ENCODE results near the gene PDE1C. TPM values are rescaled to one million over a fixed set of nuclear protein-coding genes. Genes with fewer than 3 reads are reported as not detected.

The PDE1C gene
- 4.0 to 7.1 TPM (median 6.1 TPM) in 5 replicates for total RNA-seq (2022; extraction: Qiagen RNA extraction; ENCODE audit: low read depth)

DNA sequence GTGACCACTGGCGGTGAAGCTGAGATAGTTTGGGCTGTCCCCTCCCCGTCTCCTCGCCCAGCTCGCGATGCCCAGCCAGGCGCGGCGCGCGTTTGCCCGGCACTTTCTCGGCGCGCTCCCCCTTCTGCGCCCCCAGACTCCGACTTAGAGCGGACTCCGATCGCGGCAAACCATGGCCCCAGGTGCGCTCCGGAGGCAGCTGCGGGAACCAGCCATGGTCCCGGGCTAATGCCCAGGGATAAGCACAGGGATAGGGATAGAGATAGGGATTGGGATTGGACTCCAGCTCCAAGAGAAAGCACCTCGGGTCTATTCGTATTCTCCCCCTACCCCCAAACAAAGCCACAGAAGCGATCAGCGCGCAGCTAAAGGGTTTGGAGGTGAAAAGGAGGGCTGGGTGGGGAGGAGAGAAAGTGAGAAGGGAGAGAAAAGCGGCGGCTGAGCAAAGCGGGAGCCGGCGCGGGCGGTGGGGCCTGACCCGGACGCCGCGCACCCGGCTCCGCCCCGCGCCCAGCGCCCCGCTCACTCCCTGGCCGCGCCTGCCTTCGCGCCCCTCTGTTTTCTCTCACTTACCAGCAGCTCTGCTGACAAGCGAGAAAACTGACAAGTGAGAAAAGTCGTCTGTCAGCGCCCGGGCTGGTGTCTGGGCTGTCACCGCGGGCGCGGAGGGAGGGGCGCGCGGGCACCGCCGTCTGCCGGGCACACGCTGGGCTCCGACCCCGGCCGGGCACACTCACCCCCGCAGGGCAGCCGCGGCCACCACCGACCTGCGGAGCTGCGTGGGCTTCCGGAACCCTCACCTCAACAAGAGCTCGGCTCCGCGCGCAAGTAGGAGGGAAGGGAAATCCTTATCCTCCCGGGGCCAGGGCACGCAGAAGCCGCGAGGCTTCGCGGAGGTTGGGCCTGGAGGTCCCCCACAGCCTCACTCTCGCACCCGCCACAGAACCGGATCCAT lies at the start of gene PDE1C:
PDE1C (minus strand) TSS at position 2 of the 955 bp plus-strand sequence.

